NT2/D1 (cell line): ENCODE results near the gene ARSB.

ENCODE experiments used
- YY1 ChIP-seq: IDR thresholded peaks from 2 replicates; pipeline ENCODE4 v1.6.1; 2011; ENCODE audit not compliant: insufficient read length, insufficient read depth
- ZNF274 ChIP-seq: IDR thresholded peaks from 2 replicates; pipeline ENCODE4 v1.6.1; 2011; ENCODE audit warnings: mild to moderate bottlenecking, low read depth, low read length

DNA sequence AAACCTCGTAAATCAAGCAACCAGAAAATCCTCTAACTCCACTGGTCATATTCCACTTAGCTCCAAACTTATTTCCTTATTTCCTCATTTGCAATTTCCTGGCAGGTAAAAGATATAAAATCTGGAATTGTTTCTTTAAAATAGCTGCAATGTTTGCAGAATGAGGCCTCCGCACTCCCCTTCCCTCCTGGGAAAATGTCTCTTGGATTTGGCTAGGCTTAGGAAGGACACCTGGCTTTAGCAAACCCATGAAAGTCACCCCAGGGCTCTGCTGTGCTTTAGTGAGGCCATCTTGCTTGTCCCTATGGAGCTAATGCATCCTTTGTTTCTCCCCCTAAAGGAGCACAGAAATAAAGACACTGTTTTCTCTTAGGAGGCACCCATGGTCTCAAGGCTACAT lies 10.5 kb downstream of the ARSB start:
- no peak for TF ChIP-seq YY1
- TF ChIP-seq ZNF274: no peak
